Hematopoietic multipotent progenitor cell treated with erythropoietin and hydrocortisone succinate and interleukin-3 and kit ligand, for 8 days (in vitro differentiated cells): ENCODE results near the gene ATP6V0A1.
"Not testable (repeated sequence)": the region's sequence is repeated elsewhere in the genome, so short reads cannot be mapped to it uniquely, and the experiment has no call there.

Experiments used
- DNase-seq: peaks from one replicate; pipeline ENCODE4 v3.0.0-alpha.2; 2015

The ATP6V0A1 gene

GRCh38 chr17:42520540-42520951, 61.9 kb downstream of the ATP6V0A1 start:
- DNase-seq, result peak; percentile 49

DNA sequence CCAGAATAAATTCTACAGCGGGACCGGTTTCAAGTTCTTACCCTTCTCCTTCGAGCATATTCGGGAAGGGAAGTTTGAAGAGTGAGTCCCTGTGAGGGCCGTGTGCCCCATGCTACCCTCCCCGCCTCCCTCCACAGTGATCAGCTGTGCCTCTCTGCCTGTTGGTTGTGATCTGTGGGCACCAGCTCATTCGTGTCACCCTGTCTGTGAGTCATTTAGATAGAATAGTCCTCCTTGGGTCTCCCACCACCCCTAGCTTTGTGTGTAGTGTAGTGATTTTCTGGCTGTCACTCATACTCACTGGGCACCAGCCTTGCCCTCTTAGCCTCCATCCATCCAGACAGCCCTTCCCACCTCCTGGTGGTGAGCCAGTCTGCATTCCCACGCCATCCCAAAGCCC, 62.4 kb downstream of the ATP6V0A1 start:
- no peak for DNase-seq

DNA sequence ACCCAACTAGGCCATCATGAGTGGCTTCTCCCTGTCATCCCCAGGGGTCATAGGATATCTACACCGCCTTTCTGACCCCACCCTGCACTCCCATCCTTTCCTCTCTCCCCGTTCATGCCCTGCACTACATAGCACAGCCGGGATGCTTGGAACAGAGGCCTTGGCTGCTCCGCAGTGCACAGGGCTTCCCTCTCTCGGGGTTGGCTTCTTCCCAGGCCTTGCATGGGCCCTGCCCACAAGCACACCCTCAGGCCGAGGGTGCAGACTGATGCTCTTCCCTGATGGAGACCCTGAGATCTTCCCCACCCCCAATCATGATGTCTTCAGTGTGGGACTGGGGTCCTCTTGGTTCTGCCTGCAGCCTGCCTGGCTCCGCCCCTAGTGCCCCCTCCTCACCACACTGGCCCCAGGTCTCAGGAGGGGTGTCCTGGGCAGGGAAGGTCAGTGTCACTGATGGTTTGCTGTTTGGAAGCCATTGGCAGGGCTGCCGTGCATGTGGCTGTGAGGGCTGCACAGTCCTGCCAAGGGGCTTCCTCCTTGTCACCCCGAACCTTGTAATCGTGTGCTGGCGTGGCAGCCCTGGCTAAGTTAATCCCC, 63.1 kb downstream of the ATP6V0A1 start:
- no peak for DNase-seq

DNA sequence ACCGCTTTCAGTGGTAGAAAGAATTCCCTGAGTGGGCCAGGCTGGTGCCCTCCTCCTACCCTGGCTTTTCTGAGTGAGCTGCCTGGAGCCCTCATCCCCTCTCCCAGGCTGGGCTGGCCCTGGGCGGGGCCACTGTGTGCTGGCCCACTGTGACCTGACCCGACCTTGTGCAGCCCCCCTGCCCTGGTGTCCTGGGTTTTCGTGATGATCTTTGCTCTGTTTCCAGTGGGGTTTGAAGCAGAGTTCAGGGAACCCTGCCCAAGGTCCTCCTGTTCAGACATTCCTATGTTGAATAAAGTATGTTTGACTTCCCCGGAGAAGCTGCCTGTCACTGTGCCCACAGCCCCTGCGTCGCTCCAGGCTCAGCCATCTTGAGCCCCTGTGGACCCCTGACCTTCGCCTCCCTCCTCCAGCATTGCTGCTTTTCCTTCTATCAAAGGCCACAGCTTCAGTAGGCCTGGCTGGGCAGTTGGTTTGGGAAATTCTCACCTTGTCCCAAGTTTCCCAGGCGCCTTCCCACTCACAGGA, 63.6 kb downstream of the ATP6V0A1 start:
- DNase-seq, result no peak

DNA sequence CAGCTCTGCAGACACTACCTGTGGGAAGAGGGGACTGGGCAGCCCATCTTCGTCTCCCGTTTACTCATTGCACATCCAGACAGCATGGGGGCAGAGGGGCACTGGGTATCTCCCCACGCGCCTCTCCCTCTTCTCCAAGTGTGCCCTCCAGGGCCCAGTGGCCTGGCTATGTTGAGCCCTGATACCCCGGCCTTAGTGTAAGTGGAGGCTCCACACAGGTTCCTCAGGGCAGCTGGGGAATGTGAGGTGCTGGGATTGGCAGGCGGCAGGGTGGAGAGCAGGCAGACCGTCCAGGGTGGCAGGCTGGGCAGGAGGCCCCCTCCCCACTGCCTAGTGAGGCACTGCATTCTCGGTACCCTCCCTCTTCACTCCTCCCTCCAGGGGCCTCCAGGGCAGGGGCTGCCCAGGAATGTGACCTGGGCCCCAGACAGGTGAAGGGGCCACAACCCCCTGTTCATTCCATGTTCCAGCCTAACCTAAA, 64.2 kb downstream of the ATP6V0A1 start:
- DNase-seq, result no peak

DNA sequence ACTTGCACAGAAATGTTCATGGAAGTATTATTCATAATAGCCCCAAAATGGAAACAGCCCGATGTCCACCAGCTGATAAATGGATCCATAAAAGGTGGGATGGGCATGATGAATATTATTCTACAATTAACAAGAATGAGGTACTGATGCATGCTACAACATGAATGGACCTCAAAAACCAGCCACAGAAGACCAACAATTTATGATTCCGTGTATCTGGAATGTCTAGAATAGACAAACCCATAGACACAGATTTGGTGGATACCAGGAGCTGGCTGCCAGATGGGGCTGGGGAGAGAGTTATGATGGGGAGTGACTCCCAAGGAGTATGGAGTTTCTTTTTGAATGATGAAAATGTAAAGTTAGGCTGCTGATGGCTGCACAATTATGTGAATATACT, 66.5 kb downstream of the ATP6V0A1 start:
- no peak for DNase-seq

- no peak for DNase-seq
These were observed 67.4 kb downstream of the ATP6V0A1 start for GRCh38 chr17:42526031-42526444.

- DNase-seq, result peak; percentile 50
These were observed 69.3 kb downstream of the ATP6V0A1 start for GRCh38 chr17:42527932-42528331.

- no peak for DNase-seq
These were observed 70.4 kb downstream of the ATP6V0A1 start for GRCh38 chr17:42529061-42529460.

DNA sequence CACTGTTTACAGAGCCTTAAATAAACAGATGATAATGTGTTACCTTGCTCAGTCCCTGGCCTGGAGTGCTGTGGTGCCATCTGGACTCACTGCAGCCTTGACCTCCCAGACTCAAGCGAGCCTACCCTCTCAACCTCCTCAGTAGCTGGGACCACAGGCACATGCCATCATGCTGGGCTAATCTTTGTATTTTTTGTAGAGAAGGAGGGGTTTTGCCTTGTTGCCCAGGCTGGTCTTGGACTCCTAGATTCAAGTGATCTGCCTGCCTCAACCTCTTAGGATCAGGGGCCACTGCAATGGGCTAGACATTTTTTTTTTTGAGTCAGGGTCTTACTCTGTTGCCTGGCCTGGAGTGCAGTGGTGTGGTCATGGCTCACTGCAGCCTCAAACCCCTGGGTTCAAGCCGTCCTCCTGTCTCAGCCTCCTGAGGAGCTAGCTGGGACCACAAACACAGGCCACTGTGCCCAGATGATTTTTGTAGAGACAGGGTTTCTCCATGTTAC, 72.3 kb downstream of the ATP6V0A1 start:
- DNase-seq, result no peak

DNA sequence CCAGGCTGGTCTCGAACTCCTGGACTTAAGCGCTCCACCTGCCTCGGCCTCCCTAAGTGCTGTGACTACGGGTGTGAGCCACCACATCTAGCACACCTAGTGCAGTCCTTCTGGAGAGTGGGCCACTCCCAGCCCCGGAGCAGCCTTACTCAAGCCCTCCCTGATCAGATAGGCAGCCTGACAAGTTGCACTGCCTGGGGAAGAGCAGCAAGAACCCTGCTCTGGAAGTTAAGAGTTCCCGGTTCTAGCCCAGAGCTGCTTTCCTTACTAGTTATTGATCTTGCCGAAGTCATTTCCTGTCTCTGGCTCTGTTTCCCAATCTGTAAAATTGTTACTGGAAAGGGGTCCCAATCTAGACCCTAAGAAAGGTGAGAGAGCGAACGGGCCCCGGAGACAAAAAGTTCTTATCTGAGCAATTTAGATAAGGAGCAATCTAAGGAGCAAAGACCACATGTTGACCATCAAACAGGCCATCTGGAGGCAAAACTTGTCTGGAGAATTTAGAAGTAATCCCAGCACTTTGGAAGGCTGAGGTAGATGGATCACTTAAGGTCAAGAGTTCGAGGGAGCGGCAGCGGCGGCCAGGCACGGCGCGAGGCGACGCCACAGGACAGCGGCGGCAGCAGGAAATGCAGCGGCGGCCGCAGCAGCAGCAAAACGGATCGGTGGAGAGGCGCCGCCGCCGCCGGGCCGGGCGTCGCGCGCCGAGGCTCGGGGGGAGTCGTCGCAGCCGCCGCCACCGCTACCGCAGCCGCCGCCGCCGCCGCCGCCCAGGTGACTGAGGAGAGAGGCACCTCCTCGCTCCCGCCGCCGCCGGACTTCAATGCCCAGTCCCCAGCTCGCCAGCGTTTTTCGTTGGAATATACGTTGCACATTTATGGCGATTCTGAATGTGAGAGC, 73.0 kb downstream of the ATP6V0A1 start:
- peak; percentile 71 for DNase-seq

- DNase-seq, result no peak
These were observed 76.7 kb downstream of the ATP6V0A1 start for GRCh38 chr17:42535155-42536047.

DNA sequence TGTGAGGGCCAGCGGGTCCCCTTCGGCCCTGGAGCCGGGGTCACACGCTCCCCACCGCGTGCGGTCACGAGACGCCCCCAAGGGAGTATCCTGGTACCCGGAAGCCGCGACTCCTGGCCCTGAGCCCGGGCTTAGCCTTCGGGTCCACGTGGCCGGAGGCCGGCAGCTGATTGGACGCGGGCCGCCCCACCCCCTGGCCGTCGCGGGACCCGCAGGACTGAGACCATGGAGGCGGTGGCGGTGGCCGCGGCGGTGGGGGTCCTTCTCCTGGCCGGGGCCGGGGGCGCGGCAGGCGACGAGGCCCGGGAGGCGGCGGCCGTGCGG, 77.3 kb downstream of the ATP6V0A1 start, which contains the start of gene NAGLU:
NAGLU (plus strand) TSS at position 194 of the 324 bp plus-strand sequence; CDS start at position 226, 32 bp downstream.
- DNase-seq, result peak; percentile 93

- peak; percentile 84 for DNase-seq
These were observed 77.9 kb downstream of the ATP6V0A1 start for GRCh38 chr17:42536372-42537155.

DNA sequence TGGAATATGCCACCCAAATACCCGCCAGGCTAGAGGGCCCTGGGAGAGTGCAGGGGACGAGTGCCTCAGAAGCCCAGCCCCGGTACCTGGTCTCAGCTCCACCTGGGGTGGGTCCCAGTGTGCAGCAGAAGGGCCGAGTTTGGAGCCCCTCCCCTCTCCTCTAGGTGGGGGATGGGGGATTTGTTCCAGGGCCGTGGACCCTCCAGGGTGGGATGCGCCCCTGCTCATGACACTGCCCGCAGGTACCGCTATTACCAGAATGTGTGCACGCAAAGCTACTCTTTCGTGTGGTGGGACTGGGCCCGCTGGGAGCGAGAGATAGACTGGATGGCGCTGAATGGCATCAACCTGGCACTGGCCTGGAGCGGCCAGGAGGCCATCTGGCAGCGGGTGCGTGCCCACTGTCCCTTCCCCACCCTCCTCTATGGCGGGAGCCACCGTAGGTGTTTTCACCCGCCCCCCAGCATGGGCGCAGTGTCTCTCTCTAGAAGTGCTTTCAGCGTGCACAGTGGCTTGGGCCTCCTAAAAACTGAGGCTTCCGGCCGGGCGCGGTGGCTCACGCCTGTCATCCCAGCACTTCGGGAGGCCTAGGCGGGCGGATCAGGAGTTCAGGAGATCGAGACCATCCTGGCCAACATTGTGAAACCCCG, 78.6 kb downstream of the ATP6V0A1 start:
- no peak for DNase-seq

GRCh38 chr17:42537826-42538451, 79.3 kb downstream of the ATP6V0A1 start:
- DNase-seq, result no peak

GRCh38 chr17:42538482-42538881, 79.8 kb downstream of the ATP6V0A1 start:
- no peak for DNase-seq

DNA sequence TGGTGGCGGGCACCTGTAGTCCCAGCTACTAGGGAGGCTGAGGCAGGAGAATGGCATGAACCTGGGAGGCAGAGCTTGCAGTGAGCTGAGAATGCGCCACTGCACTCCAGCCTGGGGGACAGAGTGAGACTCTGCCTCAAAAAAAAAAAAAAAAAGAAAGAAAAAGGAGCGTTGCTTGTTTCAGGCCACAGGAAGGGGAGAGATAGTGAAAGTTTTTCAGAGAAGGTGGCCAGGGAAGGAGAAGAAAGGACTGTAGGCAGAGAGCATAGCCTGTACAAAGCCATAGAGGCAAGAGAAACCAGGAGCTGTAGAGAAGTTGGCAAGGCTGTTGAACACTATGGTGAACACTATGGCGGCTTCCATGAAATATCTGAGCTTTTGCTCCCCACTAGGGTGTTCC, 81.9 kb downstream of the ATP6V0A1 start:
- not testable (repeated sequence) for DNase-seq

DNA sequence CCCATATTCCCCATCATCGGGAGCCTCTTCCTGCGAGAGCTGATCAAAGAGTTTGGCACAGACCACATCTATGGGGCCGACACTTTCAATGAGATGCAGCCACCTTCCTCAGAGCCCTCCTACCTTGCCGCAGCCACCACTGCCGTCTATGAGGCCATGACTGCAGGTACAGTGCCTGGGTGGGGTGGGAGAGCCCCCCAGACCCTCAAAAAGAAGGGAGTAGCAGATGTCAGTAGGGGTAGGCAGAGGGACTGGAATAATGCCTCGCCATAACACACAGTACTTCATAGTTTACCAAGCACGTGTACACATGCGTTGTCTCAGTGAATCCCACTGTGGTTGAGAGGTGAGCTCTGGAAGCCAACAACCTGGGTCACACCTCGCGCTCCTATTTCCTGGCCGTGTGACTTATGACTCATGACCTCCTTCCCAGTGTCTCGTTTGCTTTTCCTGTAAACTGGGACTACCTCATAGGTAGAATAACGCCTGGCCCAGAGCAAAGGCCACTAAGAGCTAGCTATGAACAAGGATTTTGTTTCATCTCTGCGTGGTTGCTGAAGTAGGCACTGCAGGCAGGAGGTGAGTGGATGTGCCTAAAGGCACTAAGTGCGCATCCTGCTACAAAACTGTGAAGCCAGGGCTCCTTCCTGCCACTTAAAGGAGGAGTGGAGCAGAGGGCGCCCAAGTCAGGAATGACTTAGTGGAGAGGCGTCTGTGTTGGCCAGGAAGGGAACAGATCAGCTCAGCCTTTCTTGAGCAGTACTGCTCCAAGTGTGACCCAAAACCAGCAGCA, 82.6 kb downstream of the ATP6V0A1 start:
- DNase-seq, result no peak
